ENCODE results near the gene HPS4.

The HPS4 gene

DNA sequence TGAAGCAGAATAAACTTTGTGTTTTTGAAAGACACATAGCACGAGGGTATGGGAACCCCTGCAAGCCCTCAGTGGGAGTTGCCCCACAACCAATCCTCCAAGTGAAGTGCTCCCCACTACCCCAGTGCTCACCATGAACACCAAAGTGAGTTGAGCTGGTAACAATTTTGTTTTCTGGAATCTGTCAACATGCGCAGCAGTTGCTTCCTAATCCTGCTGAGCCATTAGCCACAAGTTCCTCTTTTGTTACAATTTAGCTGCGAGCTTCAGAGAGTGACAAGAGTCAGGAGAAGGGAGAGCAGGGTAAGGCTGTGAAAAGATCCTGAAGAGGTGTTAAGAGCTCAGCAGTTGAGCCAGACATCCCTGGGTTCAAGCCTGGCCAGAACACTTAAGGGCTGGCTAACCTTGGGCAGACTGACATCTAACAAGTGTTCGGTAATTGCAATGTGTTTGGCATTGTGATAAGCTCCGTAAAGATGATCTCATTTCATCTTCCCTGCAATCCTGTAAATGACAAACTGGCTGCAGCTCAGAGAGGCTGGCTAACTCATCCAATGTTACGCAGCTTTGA lies 78.6 kb downstream of the HPS4 start:
- no peak overlapping the region for H3K27ac ChIP-seq (ENCODE audit: low read depth, low read length)
- H3K4me3 ChIP-seq (ENCODE audit: low read depth in 1 of 5, low read length in 5 of 5) = no peak overlapping the region
- H3K9me3 ChIP-seq (ENCODE audit: control insufficient read depth in 5 of 5, low read length in 5 of 5) = no peaks in the 10 kb centered on the region
- peaks cover 0 to 7% (median 0%) of the 10 kb centered on the region in 5 donors for H3K4me1 ChIP-seq (ENCODE audit: control insufficient read depth in 5 of 5, insufficient read depth in 5 of 5, low read length in 5 of 5)
- H3K36me3 ChIP-seq (ENCODE audit: control insufficient read depth in 5 of 5, insufficient read depth in 5 of 5, low read length in 5 of 5) = no peaks in the 10 kb centered on the region
- H3K9ac ChIP-seq (ENCODE audit: low read length in 5 of 5) = no peak overlapping the region
- peaks cover 2 to 17% (median 8%) of the 10 kb centered on the region in 5 donors for H3K27me3 ChIP-seq (ENCODE audit: control insufficient read depth in 5 of 5, insufficient read depth in 4 of 5, low read length in 5 of 5)

DNA sequence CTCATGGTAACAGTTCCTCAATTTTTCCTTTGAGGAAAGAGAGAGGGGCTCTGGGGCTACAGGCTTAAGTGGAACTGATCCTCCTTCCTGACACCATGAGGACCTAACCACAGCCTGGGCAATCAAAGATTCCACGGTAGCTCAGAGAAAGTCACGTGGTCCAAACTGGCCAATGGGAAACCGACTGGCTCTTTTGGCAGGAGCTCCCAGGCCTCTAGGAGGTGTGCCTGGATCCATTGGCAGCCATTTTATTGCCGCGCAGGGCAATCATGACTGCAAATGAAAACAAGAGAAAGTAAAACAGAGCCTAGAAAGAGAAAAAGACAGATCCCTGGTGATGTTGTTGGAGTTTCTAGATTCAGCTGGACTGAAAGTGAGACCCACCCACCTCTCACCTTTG lies 81.9 kb downstream of the HPS4 start:
- Histone ChIP-seq H3K27ac (ENCODE audit: low read depth, low read length) (no peak overlapping the region), H3K4me3 (ENCODE audit: low read depth in 1 of 5, low read length in 5 of 5) (no peak overlapping the region), H3K27me3 (ENCODE audit: control insufficient read depth in 5 of 5, insufficient read depth in 4 of 5, low read length in 5 of 5) (peaks cover 2 to 13% (median 8%) of the 10 kb centered on the region in 5 donors), H3K4me1 (ENCODE audit: control insufficient read depth in 5 of 5, insufficient read depth in 5 of 5, low read length in 5 of 5) (peaks cover 0 to 7% (median 0%) of the 10 kb centered on the region in 5 donors), H3K36me3 (ENCODE audit: control insufficient read depth in 5 of 5, insufficient read depth in 5 of 5, low read length in 5 of 5) (no peaks in the 10 kb centered on the region), H3K9me3 (ENCODE audit: control insufficient read depth in 5 of 5, low read length in 5 of 5) (no peaks in the 10 kb centered on the region), H3K9ac (ENCODE audit: low read length in 5 of 5) (no peak overlapping the region)
